GM21447 (cell line): ENCODE results near the gene UBTD1.
"Not testable (repeated sequence)": the region's sequence is repeated elsewhere in the genome, so short reads cannot be mapped to it uniquely, and the experiment has no call there.

Experiments used
- ATAC-seq: cut with Tn5 transposase; IDR thresholded peaks from one replicate; pipeline ENCODE4 v1.9.1; 2021; ENCODE audit not compliant: unreplicated experiment

UBTD1 gene

DNA sequence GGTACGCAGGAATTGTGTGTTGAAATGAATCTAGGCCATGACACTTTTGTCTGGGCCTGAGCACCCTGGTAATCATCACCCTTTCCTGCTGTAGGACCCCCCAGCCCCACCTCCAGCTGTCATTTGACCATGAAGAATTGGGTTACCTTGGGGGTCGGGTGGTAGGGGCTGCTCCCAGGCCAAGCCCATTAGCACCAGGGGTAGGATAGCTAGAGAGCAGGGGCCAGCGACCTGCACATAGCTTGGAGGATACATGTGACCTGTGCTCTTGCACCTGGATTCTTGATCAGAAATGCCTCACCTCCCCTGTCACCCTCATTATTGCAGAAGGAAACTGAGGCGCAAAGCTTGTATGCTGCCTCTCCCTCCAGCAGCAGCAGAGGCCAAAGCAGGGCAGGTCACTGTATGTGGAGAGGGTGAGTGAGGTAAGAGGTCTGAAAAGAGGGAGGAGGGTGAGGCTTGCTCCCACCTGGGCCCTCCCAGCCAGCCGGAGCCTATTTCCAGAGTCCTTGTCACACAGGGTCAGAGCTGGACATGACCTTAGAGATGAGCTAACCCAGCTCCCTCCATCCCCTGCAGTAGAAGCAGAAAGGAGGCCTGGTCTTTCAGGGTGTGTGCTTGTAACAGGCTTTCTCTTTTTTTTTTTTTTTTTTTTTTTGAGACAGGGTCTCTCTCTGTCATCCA, 38.6 kb downstream of the UBTD1 start:
- no peak for ATAC-seq

DNA sequence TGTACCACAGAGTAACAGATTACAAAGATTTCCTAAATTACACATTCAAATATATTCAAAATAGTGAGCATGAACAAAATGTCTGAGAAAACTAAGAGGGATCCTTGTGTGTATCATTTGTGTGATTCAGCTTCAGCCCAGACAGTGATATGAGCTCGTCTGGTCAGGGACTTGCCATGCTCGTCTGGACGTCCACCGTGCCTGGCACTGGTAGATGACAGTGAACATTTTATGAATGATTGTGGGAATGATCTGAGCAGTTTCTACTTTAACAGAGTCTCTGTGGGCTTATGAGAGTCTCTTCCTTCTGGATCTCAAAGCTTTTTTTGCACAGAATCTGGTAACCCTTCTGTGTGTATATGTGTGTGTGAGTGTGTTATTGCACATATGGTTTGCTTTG, 39.7 kb downstream of the UBTD1 start:
- ATAC-seq: no peak

DNA sequence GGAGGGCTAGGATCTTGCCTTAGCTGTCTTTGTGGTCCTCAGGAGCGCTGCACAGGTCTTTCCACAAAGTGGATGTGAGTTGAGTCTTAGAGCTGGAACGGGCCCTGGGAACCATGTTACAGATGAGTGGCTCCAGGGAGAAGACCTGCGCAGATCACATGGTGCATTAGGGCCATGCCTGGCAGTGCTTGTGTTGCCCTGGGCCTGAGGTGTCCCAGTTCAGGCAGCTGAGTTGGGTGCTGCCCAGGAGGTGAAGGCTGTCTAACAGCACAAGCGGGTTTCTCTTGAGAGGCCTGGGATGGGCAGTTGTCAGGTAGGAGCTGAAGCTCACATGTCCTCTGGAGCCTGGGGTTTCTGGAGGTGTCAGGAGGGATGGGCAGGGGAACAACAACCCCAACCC, 40.1 kb downstream of the UBTD1 start:
- ATAC-seq: no peak

DNA sequence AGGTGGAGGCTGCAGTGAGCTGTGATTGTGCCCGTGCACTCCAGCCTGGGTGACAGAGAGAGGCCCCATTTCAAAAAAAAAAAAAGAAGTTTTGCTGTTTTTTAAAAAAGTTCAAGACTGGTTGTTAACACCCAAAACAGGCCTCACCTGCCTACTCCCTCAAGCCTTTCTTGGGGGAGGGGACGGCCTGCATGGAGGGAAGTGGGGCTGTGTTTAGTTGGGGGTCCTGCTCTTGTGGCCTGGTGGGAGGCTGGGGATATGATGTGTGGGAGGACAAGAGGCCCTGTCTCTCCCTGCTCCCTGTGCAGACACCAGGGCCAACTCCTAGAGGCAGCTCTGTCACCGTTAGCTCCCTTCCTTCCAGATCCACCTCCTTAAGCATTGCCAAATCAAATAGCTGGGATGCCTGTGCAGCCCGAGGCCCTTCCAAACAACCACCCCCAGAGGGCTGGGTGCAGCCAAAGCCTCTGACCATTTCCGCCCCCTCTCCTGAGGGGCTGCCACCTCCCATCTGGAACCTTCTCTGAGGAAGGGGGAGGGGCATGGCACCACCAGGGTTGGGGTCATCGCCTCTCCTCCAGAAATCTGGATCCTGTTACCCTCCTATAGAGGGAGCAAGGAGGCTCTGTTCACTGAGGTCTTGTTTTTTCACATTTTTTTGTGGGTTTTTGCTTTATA, 40.9 kb downstream of the UBTD1 start:
- no peak for ATAC-seq

DNA sequence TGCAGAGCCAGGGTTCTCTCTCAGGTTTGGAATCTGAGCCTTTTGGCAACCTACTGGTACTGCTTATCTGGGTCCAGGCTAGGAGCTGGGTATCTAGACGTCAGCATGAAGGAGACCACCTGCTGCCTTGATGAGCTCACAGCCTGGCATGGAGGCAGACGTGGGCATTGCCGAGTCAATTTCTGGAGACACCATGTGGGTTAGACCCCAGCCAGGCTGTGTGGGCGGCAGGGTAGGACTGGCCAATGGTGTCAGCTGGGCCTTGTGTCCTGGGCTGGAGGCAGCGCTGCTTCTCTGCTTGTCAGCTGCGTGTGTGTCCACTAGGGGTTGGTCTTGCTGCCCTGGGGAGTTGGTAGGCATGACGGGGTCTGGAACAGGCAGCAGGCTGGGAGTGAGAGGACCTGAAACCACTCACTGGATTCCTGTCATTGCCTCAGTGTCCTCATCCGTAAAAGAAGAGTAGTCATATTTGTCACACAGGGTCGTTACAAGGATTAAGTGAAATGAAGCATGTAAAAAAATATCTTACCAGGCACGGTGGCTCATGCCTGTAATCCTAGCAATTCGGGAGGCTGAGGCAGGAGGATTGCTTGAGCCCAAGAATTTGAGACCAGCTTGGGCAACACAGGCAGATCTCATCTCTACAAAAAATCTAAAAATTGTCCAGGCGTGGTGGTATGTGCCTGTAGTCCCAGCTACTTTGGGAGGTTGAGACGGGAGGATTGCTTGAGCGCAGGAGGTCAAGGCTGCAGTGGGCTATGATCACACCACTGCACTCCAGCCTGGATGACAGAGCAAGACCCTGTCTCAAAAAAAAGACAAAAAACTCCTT, 42.2 kb downstream of the UBTD1 start:
- ATAC-seq: no peak

DNA sequence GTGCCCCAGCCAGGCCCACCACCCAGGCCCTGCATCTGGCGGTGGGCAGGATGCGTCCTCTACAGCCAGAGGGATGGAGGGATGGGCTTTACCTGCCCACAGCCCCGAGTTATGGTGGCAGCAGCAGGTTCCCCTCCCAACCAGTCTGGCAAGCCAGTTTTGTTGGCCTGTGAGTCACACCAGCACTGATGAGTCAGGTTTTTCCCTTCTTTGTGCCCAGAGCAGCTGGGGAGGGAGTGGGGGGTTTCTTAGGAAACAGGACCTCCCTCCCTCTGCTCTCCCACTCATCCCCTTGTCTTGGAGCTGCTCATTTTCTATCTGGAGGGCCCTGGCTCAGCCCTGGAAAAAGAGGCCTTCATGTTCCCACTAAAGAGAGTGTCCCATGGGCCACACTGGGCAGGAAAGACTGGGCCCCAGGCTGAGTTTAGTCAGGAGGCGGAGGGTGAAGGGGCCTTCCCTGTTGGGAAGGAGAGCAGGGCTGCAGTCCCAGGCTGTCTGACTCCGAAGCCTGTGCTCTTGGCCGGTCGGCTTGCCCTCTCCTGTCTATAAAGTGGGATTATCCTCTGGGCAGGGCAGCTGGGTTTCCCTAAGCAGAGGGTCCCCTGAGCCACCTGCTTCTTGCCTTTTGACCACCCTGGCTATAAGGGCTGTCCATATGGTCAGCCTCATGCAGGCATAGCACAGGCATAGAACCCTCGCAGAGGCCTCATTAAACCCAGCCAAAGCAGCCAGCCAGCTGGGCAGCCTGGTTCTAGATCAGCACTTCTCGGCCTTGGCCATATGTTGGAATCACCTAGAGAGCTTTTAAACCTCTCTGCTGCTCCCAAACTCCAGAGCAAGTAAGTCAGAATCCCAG, 43.7 kb downstream of the UBTD1 start:
- ATAC-seq: no peak

DNA sequence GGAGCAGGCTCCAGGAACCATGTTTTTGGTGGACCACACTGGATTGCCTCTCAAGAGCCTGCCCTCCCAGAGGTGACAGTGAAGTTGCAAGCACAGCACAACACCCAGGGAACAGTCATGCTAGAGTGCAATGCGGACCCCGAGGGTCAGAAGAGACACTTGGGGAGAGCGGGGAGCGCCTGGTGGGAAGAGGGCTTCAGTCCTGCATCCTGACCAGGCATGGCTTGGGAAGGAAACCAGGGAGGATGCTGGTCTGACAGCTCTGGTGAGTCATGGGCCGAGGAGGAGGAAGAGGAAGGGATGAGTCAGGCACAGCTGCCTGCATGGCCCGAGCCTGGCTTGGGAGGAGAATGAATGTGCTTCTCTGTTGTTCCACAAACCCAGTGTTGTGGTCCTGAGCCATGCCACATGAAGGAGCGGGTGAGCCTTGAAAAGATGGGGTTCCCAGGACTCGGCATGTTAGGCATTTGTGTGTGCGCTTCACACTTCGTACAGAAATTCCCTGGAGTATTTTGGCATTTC, 44.4 kb downstream of the UBTD1 start:
- no peak for ATAC-seq

DNA sequence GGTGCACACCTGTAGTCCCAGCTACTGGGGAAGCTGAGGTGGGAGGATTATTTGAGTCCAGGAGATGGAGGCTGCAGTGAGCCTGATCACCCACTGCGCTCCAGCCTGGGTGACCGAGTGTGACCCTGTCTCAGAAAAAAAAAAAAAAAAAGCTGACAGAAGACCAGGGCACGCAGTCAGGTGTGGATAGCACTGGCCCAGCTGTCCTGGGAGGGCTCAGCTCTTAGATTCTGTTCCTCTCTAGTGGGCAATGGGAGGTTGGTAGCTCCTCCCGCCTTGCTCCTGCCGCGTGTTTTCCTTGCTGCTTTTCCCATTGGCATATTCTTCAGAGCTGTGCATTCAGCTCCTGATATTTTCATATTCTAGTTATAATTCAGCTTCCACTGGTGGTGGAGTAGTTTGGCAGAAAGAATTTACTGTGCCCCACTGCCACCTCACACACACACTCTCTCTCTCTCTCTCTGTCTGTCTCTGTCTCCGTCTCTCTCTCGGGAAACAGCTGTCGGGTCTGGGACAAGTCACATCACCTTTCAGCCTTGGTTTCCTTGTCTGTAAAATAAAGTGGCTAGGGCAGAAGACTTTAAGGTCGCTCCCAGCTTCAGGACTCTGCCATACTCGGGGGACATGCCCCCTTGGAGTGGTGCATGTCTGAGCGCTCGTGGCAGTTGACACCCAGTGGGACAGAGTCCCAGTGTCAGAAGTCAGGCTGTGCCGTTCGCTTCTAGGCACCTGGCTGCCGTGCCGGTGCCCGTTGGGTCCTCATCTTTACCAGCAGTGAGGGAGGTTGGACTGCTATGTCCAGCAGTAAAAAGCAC, 47.9 kb downstream of the UBTD1 start:
- no peak for ATAC-seq

DNA sequence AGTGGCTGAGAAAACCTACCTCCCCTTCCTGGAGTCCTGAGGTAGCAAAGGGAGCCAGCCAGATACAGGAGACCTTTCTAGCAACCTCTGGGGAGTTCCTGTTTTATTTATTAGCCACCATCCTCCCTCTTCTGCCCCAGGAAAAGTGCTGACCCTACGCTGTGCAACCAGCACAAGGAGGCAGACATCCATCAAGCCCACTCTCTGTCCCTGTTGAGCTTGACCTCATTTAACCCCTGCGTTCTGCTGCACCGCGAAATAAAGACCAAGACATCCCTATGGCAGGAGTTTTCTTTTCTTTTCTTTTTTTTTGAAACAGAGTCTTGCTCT, 48.5 kb downstream of the UBTD1 start:
- ATAC-seq: no peak

DNA sequence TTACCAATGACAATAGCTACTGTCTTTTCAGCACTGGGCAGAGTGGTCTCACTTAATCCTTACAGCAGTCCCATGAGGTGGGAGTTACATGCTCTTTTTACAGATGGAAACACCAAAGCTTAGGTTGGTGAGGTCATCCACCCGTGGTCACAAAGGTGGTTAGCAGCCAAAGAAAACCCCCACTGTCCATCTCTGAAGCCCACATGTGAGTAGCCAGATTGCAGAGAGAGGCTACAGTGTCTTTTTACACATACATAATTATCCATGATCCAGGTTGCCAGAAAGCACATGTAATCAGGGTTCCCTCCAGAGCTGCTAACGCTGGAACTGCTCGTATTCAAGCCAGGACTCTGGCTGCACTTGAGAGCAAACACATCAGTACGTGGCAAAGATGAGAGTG, 49.2 kb downstream of the UBTD1 start:
- ATAC-seq: no peak

DNA sequence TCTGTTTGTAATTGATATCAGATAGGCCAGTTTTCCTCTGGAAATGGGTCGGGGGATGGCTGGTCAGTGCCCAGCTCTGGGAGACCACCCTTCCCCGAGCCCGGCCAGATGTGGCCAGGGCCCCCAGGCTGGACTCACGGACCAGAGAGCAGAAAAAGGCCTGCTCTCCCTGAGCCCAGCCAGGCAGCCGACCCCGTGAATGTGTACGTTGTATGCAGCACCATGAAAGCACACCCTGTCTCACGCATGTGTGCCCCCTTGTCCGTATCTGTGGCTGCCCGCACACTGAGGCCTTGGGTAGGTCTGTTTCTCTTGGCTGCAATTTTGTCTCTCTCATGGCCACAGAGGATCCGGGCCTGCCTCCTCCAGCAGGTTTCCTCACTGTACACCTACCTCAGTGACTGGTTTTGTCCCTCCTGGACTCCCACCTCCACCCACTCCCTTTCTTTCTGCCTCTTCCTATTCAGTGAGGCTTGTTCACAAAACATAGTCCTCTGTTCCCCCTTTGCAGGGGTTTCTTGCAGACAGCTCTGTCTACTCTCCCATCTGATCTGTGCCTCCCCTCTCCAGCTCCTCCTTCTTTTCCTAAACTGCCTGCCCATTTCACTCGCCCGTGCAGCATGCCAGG, 50.2 kb downstream of the UBTD1 start:
- no peak for ATAC-seq

DNA sequence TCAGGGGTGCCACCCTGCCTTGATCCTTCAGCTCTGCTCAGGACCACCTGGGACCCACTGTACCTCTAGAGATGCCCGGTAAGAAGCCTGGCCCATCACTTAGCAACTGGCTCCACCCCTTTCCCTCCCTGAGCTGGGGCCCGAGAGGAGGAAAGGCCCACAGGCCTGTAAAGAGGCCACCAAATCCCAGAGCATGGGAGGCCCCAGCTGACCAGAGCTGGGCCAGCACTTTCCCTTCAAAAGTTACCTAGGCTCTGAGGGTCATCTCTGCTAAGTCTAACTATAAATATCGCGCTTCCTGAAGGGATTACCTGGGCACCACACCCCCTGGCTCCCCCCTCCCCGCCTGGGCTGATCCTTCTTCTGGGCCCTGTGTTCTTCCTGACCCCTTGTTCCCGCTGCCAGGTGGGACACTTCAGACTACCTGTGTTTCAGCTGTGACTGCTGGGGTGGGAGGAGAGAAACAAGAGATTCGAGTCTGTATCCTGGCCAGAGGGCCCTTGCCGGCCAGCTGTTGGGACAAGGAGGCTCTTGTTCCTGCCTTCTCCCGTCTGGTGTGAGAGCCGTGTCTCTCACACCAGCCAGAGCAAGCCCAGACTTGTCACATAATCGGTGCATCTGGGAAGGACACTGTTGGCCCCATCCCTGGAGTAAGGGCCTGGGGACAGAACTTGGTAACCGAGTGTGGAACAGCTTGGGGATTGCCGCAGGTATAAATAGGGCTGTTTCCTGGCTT, 51.0 kb downstream of the UBTD1 start:
- ATAC-seq: no peak

DNA sequence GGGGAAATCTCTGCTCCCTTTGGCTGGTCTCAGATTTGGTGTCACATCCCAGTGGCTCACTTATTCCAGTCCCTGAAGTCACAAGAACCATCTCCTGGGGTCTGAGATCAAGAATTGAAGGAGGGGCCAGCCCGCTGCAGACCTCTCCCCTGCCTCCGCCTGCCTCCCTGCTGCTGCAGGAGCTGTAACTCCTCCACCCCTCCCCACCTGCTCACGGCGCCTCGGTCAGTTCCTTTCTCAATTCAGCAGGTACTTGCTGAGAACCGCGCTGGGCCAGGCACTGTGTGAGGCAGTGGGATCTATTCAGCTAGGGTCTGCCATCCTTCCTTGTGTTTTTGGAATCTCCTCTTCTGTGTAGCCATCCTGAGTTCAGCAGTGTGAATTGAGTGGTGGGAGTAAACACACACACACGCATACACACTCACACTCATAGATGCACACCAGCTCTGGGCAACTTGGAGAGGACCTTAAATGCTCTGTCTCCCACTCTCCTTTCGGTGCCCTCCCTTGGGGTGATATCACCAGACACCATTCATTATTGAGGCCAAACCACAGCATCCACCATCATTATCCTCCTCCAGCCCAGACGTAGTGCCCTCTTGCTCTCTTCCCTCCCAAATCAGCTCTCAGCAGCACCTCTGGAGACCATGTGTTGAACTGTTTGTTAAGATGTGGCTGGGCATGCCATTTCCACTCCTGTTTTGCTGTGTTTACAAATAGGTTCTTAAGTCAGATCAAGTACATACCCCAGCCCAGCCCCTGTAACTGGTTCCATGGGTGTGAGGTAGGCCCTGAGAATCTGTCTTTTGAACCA, 51.8 kb downstream of the UBTD1 start:
- ATAC-seq: no peak

DNA sequence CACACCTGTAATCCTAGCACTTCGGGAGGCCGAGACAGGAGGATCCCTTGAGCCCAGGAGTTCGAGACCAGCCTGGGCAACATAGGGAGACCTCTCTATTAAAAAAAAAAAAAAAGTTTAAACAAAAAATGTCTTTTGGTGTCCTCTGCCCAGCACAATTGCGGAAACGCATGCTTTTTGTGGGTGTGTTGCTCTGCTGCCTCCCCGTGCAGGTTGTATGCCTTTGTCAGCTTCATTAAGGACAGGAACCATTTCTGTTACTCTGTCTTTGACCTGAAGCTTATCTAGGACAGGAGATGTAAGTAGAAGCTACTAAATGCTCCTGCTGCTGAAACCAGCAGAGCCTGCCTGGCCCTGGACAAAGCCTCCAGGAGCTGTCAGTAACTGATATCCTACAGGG, 52.5 kb downstream of the UBTD1 start:
- no peak for ATAC-seq

DNA sequence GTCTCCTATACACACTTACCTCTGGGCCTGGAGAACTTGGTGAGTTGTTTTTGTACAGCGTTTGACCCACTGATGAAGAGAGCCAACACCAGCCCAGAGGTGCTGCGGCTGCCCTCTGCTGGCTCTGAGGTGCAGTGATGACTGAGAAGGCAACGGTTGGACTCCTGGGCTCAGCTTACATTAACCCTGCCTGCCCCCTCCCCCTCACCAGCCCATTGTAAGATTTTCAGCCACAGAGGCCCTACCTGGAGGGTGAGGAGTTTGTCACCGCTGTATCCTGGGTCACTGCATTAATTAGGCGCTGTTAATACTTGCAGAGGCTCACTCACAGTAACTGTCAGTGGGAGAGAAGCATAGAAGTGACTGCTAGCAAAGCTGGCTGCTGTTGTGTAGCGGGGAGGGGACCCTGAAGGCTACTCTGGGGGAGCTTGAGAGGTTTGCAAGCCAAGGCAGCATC, 54.9 kb downstream of the UBTD1 start:
- ATAC-seq: peak; percentile 81

DNA sequence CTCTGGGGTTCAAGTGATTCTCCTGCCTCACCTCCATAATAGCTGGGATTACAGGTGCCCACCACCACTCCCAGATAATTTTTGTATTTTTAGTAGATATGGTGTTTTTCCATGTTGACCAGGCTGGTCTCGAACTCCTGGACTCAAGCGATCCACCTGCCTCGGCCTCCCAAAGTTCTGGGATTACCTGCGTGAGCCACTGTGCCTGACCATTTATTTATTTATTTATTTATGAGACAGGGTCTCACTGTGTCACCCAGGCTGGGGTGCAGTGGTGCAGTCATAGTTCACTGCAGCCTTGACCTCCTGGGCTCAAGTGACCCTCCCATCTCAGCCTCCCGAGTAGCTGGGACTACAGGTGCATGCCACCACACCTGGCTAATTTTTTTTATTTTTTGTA, 55.6 kb downstream of the UBTD1 start:
- not testable (repeated sequence) for ATAC-seq

DNA sequence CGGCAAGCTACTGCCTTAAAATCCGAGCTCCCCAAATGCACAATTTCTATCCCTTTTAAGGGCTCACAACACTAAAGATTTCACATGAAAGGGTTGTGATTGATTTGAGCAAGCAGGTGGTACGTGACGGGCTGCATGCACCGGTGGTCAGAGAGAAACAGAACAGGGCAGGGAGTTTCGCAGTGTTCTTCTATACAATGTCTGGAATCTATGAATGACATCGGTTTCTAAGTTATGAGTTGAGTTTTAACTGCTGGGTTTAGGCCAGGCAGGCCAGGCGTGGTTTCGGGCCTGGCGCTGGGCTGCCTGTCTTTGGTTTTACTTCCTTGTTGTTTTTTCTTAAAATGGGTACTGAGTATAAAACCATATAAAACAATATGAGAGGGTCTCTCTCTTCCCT, 56.8 kb downstream of the UBTD1 start:
- ATAC-seq: not testable (repeated sequence)

DNA sequence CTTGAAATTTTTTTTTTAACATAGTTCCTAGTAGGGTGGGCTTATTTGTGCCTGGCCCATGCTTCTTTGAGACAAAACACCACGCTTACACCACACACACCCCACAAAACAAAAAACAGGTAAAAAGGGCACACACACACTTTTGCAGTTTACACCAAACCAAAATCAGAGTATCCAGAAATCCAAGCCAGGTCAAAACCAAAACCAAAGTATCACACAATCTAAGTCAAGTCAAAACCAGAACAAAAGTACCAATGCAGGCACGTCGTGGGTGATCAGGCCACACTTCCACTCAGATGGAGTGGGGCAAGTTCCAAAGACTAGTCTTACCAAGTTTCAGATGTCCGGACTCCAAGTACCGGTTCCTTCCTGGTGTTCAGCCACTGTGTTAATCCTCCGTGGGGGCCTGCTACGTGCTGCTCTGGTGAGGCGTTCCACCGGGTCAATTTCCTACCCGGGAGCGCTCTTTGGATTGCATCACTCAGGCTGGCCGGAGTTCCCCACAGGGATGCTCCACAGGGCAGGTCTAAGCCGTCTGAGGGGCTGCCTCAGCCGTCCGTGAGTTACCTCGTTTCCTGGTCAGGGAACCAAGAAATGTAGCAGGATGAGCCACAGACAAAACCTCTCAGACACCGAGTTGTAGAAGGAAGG, 62.1 kb downstream of the UBTD1 start:
- not testable (repeated sequence) for ATAC-seq
